Bronchial smooth muscle cell (primary cell): ENCODE measurements around the gene KCNN4. TPM values are rescaled to one million over a fixed set of nuclear protein-coding genes. Genes with fewer than 3 reads are reported as not detected.

Experiments used
- total RNA-seq: library from RNA; depleted of rRNA; stranded (reverse); fragments of >200 nt; gene quantifications from 2 replicates; pipeline ENCODE4 v1.2.1, GENCODE V29; 2014

KCNN4 gene
- 0.77 and 3.3 TPM in 2 replicates for total RNA-seq

DNA sequence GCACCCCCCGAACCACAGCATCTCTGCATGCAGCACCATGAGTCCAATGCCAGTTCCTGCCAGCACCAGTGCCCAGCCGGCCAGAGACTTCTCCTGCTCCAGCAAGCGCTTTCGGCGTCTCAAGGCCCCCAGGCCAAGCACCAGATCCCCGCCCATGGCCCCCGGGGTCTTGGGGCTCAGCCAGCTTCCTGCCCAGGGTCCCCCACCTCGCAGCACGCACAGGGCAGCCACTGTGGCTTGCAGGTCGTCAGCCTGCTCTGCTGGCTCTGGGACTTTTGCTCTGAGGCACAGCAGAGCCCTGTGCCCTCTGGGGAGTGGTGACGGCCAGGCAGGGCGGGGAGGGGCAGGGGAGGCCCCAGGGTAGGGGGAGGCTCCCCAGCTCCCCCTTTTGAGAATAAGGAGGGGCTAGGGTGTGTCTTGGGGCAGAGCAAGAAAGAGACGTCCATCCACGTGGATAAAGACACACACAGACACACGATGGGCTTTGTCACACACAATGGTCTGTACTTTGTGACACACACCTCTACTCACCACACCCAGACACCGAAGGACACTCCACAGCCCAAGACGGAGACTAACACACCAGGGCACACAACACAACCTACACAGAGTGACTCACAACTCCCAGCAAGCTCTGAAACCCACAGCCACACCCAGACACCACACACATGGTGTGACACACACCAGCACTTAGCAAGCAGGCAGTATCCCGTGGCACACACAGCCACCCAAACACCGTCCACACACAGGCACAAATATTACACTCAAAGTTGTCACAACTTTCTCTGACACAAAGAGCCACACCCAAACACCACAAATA lies at the start of gene KCNN4:
KCNN4 (minus strand) TSS at position 268 of the 820 bp plus-strand sequence; CDS start at position 156, 112 bp downstream.

DNA sequence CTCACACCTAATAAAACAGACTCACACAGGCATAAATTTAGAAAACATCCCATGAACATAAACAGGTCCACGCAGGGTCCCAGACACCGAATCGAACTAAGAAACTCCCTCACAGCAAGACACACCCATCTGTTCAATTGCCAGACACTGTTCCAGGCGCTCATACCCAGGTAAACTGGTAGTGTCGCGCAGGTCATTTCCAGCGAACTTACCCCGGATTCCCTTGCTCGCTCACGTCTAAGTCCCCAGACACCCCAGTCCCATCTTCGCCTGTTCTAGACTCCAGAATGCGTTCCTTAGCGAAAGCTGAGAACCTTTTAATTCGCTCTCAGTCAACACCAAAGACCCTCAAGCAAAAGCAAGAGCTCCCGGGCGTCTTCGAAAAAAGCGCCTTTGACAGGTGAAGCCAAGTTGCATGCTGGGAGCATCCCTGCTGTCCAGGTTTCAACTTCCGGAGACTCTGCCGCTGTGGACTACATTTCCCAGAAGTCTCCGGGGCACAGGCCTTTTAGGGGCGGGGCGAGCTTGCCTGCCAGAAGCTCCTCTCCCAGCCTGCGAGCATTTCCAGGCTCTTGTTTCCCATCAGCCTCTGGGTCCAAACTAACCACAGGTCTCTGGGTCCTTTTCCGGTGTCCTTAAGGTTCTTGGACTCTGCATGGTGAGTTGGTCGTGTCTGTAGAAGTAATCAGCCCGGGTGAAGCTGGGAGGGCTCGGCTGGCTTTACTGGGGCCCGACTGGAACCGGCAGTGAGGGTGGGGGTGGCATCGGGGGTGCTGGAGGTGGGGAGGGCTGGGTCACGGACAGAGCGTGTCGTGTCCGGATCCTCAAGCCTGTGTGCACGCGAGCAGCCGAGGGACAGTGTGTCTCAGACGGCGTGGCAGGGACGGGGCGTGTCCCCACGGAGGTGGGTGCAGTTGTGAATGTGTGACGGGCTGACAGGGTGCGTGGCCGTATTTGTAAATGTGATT lies 46.3 kb upstream of the KCNN4 start, which contains the start of gene ZNF283:
ZNF283 (plus strand) TSS at position 535 of the 968 bp plus-strand sequence. CDS start 6,184 bp downstream, outside the sequence.

DNA sequence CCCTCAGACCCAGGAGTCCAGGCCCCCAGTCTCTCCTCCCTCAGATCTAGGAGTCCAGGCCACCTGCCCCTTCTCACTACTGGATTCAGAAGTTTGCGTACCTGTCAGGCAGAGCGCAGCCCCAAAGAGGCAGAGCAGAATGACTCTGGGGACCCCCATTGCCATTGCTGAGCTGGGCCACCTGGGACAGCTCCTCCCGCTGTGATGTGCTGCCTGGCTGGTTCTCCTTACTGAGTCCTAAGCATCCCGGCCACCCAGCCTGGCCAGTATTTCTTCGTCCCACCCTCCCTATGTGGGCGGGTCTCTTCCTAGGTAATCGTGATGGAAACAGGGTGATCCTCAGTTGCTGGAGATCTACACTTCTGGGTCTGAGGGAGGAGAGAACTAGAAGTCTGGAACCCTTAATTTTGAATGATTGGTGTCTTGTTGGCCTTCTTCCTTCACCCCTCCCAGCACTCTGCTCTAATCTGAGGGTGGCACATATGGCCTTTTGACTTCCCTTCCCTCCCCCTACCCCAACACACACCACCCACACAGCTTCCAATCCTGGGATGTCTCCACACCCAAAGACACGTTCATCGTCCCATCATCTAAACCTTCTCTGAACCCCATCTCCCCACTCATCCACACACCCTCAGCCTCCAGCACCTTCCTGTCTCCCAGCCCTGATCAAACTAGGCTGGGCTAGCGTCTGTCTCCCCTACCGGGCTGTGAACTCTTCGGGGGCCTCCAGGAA lies 21.6 kb upstream of the KCNN4 start, which contains the start of gene LYPD5:
LYPD5 (minus strand) TSS at position 232 of the 736 bp plus-strand sequence; CDS start at position 165, 67 bp downstream.

DNA sequence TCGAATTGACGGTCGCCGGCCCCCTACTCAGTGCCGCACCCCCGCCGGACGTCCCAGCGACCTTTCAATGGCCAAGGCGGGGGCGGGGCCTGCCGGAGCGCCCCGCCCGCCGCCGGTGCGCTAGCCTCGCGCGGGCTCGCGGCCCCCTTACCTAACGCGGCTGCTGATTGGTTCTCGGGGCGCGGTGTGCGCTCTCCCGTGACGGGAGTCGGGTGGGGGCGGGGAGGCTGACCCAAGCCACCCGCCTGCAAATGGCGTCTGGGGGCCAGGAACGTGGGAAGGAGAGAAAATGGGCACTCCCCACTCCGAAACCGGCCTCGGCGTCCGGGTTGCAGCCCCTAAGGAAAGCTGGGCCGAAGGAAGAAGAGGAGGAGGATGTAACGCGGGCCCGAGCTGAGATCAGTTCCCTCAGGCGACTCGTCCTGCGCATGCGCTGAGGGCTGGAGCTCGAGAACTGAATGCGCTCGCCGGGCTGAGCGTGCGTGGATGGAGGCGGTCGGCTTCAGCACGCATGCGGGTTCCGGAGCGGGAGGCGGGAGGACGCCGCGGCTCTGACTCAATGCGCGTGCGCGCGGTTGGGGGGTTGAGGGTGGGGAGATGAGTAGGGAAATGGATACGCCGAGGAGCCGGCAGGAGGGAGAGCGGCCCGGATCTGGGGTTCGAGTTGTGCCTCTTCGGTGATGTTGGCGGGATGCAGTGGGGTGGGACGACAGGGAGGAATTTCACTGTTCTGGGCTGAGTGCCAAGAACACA lies 26.1 kb downstream of the KCNN4 start, which contains the start of gene SMG9:
SMG9 (minus strand) TSS at position 460 of the 753 bp plus-strand sequence. CDS start 4,221 bp downstream, outside the sequence.

Other genes with a start within 250 kb of the KCNN4 start
- gene ZNF575, start 247.8 kb downstream of the KCNN4 start, total RNA-seq = 0.16 and 0.60 TPM in 2 replicates
- 10.5 and 17.8 TPM in 2 replicates for gene XRCC1, start 205.4 kb downstream of the KCNN4 start, total RNA-seq
- 3.8 and 6.3 TPM in 2 replicates for gene PINLYP, start 205.2 kb downstream of the KCNN4 start, total RNA-seq
- gene IRGQ, start 184.8 kb downstream of the KCNN4 start, total RNA-seq = 12.9 and 14.2 TPM in 2 replicates
- 8.2 and 8.8 TPM in 2 replicates for gene ZNF576, start 184.4 kb downstream of the KCNN4 start, total RNA-seq
- not detected in 2 replicates for gene SRRM5, start 168.9 kb downstream of the KCNN4 start, total RNA-seq
- 40.5 and 44.7 TPM in 2 replicates for gene ZNF428, start 161.3 kb downstream of the KCNN4 start, total RNA-seq
- gene CADM4, start 141.1 kb downstream of the KCNN4 start, total RNA-seq = 1.4 and 1.7 TPM in 2 replicates
- gene PLAUR, start 110.8 kb downstream of the KCNN4 start, total RNA-seq = 43.1 and 51.4 TPM in 2 replicates
- gene IRGC, start 64.9 kb downstream of the KCNN4 start, total RNA-seq = not detected in 2 replicates
- gene SMG9, start 26.0 kb downstream of the KCNN4 start, total RNA-seq = 4.3 and 8.8 TPM in 2 replicates
- 0.95 and 1.9 TPM in 2 replicates for gene LYPD5, start 21.5 kb upstream of the KCNN4 start, total RNA-seq
- gene ZNF283, start 46.3 kb upstream of the KCNN4 start, total RNA-seq = 9.7 and 14.8 TPM in 2 replicates
- 3.8 and 3.9 TPM in 2 replicates for gene ZNF404, start 103.0 kb upstream of the KCNN4 start, total RNA-seq
- 16.4 and 16.6 TPM in 2 replicates for gene ZNF45, start 154.3 kb upstream of the KCNN4 start, total RNA-seq
- gene ZNF221, start 170.3 kb upstream of the KCNN4 start, total RNA-seq = 10.8 and 11.8 TPM in 2 replicates
- gene ZNF155, start 203.2 kb upstream of the KCNN4 start, total RNA-seq = 7.8 and 9.8 TPM in 2 replicates
- 4.1 TPM in 2 replicates for gene ZNF230, start 222.0 kb upstream of the KCNN4 start, total RNA-seq
- gene ZNF222, start 244.4 kb upstream of the KCNN4 start, total RNA-seq = 6.0 and 7.9 TPM in 2 replicates